HCT116 (cell line): ENCODE results near the gene ATXN7L1. TPM values are rescaled to one million over a fixed set of nuclear protein-coding genes. Genes with fewer than 3 reads are reported as not detected.
"Not testable (repeated sequence)": the region's sequence is repeated elsewhere in the genome, so short reads cannot be mapped to it uniquely, and the experiment has no call there.

Source experiments
- ATAC-seq: fragments of 200-7000 bp; cut with Tn5 transposase; 2 replicates; pipeline ENCODE4 v1.9.1; 2020; ENCODE audit warnings: mild to moderate bottlenecking, moderate library complexity
- BruUV-seq: library from RNA; stranded (reverse); fragments of 400-500 nt; replicated peaks from 2 replicates; lab custom pipeline; 2021; lab: Mats Ljungman, UMichigan
- CTCF ChIA-PET: fragments of 300-600 bp; sonication (Branson Sonifier 250); formaldehyde crosslinking; loops from one replicate; lab custom pipeline; 2021; ENCODE audit warnings: antibody characterized with exemption; lab: Charles Lee
- POLR2A ChIA-PET: fragments of 300-600, 350-600 bp; sonication (Branson Sonifier 250); formaldehyde crosslinking; loops from one replicate; lab custom pipeline; 2021; ENCODE audit warnings: antibody characterized with exemption; lab: Charles Lee
- RAD21 ChIA-PET, 2 experiments: fragments of 300-600 bp; sonication (Branson Sonifier 250); formaldehyde crosslinking; loops; one replicate each; lab custom pipeline; 2023; ENCODE audit warnings: low total read pairs in 2 of 2; ENCODE audit not compliant: uncharacterized antibody in 2 of 2, unreplicated experiment in 2 of 2, low non-redundant PET in 1 of 2; lab: Charles Lee
- DNase-seq: peaks from one replicate; pipeline ENCODE4 v3.0.0-alpha.2; 2010; ENCODE audit warnings: low read depth, low spot score
- H2AFZ ChIP-seq: fragments of 200-600 bp; shearing (Covaris generic), sonication (generic); 2 replicates; pipeline ENCODE4 v1.6.1; 2017; ENCODE audit warnings: low read depth, mixed run types, mixed read lengths, antibody characterized with exemption, low read length; ENCODE audit not compliant: poor library complexity, severe bottlenecking
- H3K27ac ChIP-seq: 2 replicates; pipeline ENCODE4 v1.5.1; 2012; ENCODE audit warnings: low read depth, low read length
- H3K27me3 ChIP-seq: fragments of 200-600 bp; sonication (generic); 2 replicates; pipeline ENCODE4 v1.6.1; 2016; ENCODE audit warnings: mixed run types, low read length, mixed read lengths; ENCODE audit not compliant: insufficient read depth
- H3K36me3 ChIP-seq, 2 experiments: fragments of 200-500 bp in 1 of 2; fragments of 200-600 bp in 1 of 2; sonication (Bioruptor generic) in 1 of 2; sonication (generic) in 1 of 2; 2 replicates each; pipeline versions ENCODE4 v1.5.1 to v1.6.1; 2014 to 2016; ENCODE audit warnings: low read length in 2 of 2, inconsistent platforms in 1 of 2, mixed read lengths in 1 of 2, mixed run types in 1 of 2; ENCODE audit not compliant: insufficient read depth in 2 of 2, control insufficient read depth in 1 of 2
- H3K4me1 ChIP-seq, 2 experiments: fragments of 200-600 bp in 1 of 2; sonication (generic) in 1 of 2; 2 replicates each; pipeline versions ENCODE4 v1.5.1 to v1.6.1; 2012 to 2017; ENCODE audit warnings: low read length in 2 of 2, inconsistent platforms in 1 of 2, mild to moderate bottlenecking in 1 of 2, mixed read lengths in 1 of 2, mixed run types in 1 of 2, moderate library complexity in 1 of 2; ENCODE audit not compliant: insufficient read depth in 2 of 2, control insufficient read depth in 1 of 2
- H3K4me2 ChIP-seq: fragments of 200-600 bp; sonication (generic); 2 replicates; pipeline ENCODE4 v1.6.1; 2017; ENCODE audit warnings: mixed run types, low read length, mixed read lengths
- H3K4me3 ChIP-seq, 2 experiments: fragments of 200-600 bp in 1 of 2; sonication (generic) in 1 of 2; replicated peaks in 1 of 2; 2 replicates each; pipeline ENCODE4 v1.5.1; 2011 to 2016; ENCODE audit warnings: low read length in 2 of 2, control low read depth in 1 of 2, low read depth in 1 of 2, mild to moderate bottlenecking in 1 of 2, mixed read lengths in 1 of 2, mixed run types in 1 of 2
- H3K79me2 ChIP-seq: fragments of 200-600 bp; sonication (generic); 2 replicates; pipeline ENCODE4 v1.6.1; 2017; ENCODE audit warnings: mild to moderate bottlenecking, mixed run types, low read length, moderate library complexity, mixed read lengths; ENCODE audit not compliant: insufficient read depth
- H3K9ac ChIP-seq: fragments of 200-600 bp; sonication (generic); 2 replicates; pipeline ENCODE4 v1.6.1; 2016; ENCODE audit warnings: low read length, mixed read lengths
- H3K9me2 ChIP-seq: fragments of 200-600 bp; sonication (generic), shearing (Covaris generic); 2 replicates; pipeline ENCODE4 v1.6.1; 2017; ENCODE audit warnings: mixed run types, mild to moderate bottlenecking, moderate library complexity; ENCODE audit not compliant: insufficient read depth
- H3K9me3 ChIP-seq, 2 experiments: fragments of 200-500 bp in 1 of 2; fragments of 200-600 bp in 1 of 2; sonication (Bioruptor generic) in 1 of 2; sonication (generic) in 1 of 2; 2 replicates each; pipeline ENCODE4 v1.6.1; 2014 to 2017; ENCODE audit warnings: low read length in 2 of 2, mixed read lengths in 2 of 2, inconsistent platforms in 1 of 2, low read depth in 1 of 2, mild to moderate bottlenecking in 1 of 2, mixed run types in 1 of 2, moderate library complexity in 1 of 2; ENCODE audit not compliant: control insufficient read depth in 1 of 2, insufficient read depth in 1 of 2
- H4K20me1 ChIP-seq: fragments of 200-600 bp; sonication (generic), shearing (Covaris generic); 2 replicates; pipeline ENCODE4 v1.6.1; 2017; ENCODE audit warnings: mixed run types, mild to moderate bottlenecking, moderate library complexity; ENCODE audit not compliant: insufficient read depth
- EGR1 ChIP-seq: IDR thresholded peaks from 2 replicates; pipeline ENCODE4 v1.6.1; 2012; ENCODE audit warnings: low read depth
- EZH2phosphoT487 ChIP-seq: fragments of 200-600 bp; IDR thresholded peaks from 2 replicates; pipeline ENCODE4 v1.6.1; 2018; ENCODE audit warnings: antibody characterized with exemption, borderline replicate concordance
- RAD21 ChIP-seq: IDR thresholded peaks from 2 replicates; pipeline ENCODE4 v1.6.1; 2012; ENCODE audit warnings: low read depth, mild to moderate bottlenecking
- SRF ChIP-seq: IDR thresholded peaks from 2 replicates; pipeline ENCODE4 v1.6.1; 2012; ENCODE audit warnings: low read depth
- TCF7L2 ChIP-seq: IDR thresholded peaks from 2 replicates; pipeline ENCODE4 v1.7.0; 2011; ENCODE audit warnings: borderline replicate concordance, inconsistent platforms; ENCODE audit not compliant: insufficient read depth, insufficient read length; ENCODE audit errors: extremely low read depth
- intact Hi-C: fragments of 100-400 bp; cut with micrococcal nuclease; formaldehyde crosslinking; loops from 2 replicates; pipeline ENCODE4 v1.10.0; 2022
- total RNA-seq: library from RNA; stranded (reverse); gene quantifications from one replicate; pipeline ENCODE4 v1.2.1, GENCODE V29; 2021; ENCODE audit not compliant: unreplicated experiment

The ATXN7L1 gene
- total RNA-seq, 1 experiment from 2014 or later, result 11.5 TPM

- no peaks in the 10 kb centered on the region for H4K20me1 ChIP-seq
- intact Hi-C loops, result no loop called here
- H3K9me3 ChIP-seq, result no peaks in the 10 kb centered on the region
- no peaks in the 10 kb centered on the region for H3K36me3 ChIP-seq
- BruUV-seq, result no TSS peak
- CTCF ChIA-PET, result no interaction called here
- TF ChIP-seq SRF (no peak), TCF7L2 (no peak), EGR1 (no peak)
- DNase-seq, result no peak
- no peak overlapping the region for H3K27ac ChIP-seq
- H3K79me2 ChIP-seq, result no peaks in the 10 kb centered on the region
- no peak for ATAC-seq
- H3K4me1 ChIP-seq, result no peaks in the 10 kb centered on the region
- POLR2A ChIA-PET, result no interaction called here
- no peaks in the 10 kb centered on the region for H3K9me2 ChIP-seq
- no peak overlapping the region for H2AFZ ChIP-seq
- H3K4me3 ChIP-seq, result no peak overlapping the region
- RAD21 ChIA-PET, result no interaction called here
- H3K4me2 ChIP-seq, result no peak overlapping the region
- H3K27me3 ChIP-seq, result no peaks in the 10 kb centered on the region
- H3K9ac ChIP-seq, result no peak overlapping the region
Observed at GRCh38 chr7:105697753-105698152, 178.6 kb downstream of the ATXN7L1 start.

DNA sequence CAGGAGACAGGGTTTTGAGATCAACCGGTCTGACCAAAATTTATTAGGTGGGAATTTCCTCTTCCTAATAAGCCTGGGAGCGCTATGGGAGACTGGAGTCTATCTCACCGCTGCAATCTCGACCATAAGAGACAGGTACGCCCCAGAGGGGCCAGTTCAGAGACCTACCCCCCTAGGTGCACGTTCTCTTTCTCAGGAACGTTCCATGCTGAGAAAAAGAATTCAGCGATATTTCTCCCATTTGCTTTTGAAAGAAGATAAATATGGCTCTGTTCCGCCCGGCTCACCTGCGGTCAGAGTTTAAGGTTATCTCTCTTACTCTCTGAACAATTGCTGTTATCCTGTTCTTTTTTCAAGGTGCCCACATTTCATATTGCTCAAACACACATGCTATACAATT, 179.2 kb downstream of the ATXN7L1 start:
- not testable (repeated sequence) for BruUV-seq

DNA sequence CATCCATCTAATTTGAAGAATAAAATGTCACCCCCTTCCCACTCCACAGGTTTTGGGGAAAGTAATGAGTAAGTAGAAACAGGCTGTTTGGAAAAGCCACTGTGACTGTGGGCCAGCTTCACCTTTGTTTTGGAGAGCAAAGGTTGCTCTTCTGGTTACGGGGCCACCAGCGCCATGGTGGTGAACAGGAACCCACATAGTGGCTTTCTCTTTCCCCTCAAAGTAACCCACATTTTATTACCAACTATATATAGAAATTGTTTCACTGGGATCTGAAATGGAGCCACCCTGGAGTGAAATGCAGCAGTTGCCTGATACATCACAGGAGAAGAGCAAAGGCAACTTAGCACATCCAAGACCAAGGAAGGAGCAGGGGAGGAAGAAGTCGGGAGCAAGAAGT, 182.8 kb downstream of the ATXN7L1 start:
- RAD21 ChIA-PET, result no interaction called here
- Histone ChIP-seq H3K9me2 (no peaks in the 10 kb centered on the region), H3K9me3 (no peaks in the 10 kb centered on the region), H4K20me1 (no peaks in the 10 kb centered on the region), H3K4me1 (no peaks in the 10 kb centered on the region), H3K27me3 (no peaks in the 10 kb centered on the region), H3K36me3 (no peaks in the 10 kb centered on the region), H3K27ac (no peak overlapping the region), H2AFZ (no peak overlapping the region), H3K9ac (no peak overlapping the region), H3K4me3 (no peak overlapping the region), H3K4me2 (no peak overlapping the region), H3K79me2 (no peaks in the 10 kb centered on the region)
- DNase-seq, result no peak
- POLR2A ChIA-PET, result no interaction called here
- CTCF ChIA-PET, result no interaction called here
- no peak for ATAC-seq
- no TSS peak for BruUV-seq
- no peak for TF ChIP-seq RAD21
- no peak for TF ChIP-seq SRF
- TF ChIP-seq EZH2phosphoT487, result no peak
- intact Hi-C loops, result no loop called here

More for the DNA sequence above, 179.2 kb downstream of the ATXN7L1 start:
- H3K4me1 ChIP-seq, H3K9me3 ChIP-seq, H3K9me2 ChIP-seq, H3K79me2 ChIP-seq, H4K20me1 ChIP-seq, RAD21 ChIA-PET, ATAC-seq, CTCF ChIA-PET, H2AFZ ChIP-seq, intact Hi-C loops, H3K27me3 ChIP-seq, H3K27ac ChIP-seq, H3K4me3 ChIP-seq, DNase-seq, H3K9ac ChIP-seq, H3K36me3 ChIP-seq, POLR2A ChIA-PET, H3K4me2 ChIP-seq: not testable (repeated sequence)
